Activated naive CD8-positive, alpha-beta T cell treated with anti-CD3 and anti-CD28 coated beads, Interleukin-2, amount 10 ng/mL, durations not matched to agents 7 days and 5 days (primary cell): ENCODE data around the gene IRF9. TPM values are rescaled to one million over a fixed set of nuclear protein-coding genes. Genes with fewer than 3 reads are reported as not detected.

Experiments used
- ATAC-seq: fragments of 150-1000 bp; cut with Tn5 transposase; one replicate; pipeline ENCODE4 v1.10.0; 2021; ENCODE audit warnings: low read depth, moderate library complexity
- POLR2A ChIA-PET: fragments of 350-600 bp; sonication (Branson Sonifier 250); formaldehyde crosslinking; loops from one replicate; lab custom pipeline; 2021; ENCODE audit warnings: antibody characterized with exemption; lab: Charles Lee
- DNase-seq: peaks from one replicate; pipeline ENCODE4 v3.0.0; 2021
- H3K27ac Mint-ChIP-seq: one replicate; pipeline ENCODE4 v1.8.0; 2022; ENCODE audit warnings: mild to moderate bottlenecking, mixed read lengths
- H3K27me3 Mint-ChIP-seq: one replicate; pipeline ENCODE4 v1.8.0; 2022; ENCODE audit warnings: mild to moderate bottlenecking, moderate library complexity, mixed read lengths
- H3K36me3 Mint-ChIP-seq: one replicate; pipeline ENCODE4 v1.8.0; 2021; ENCODE audit warnings: mild to moderate bottlenecking, mixed read lengths
- H3K4me1 Mint-ChIP-seq: one replicate; pipeline ENCODE4 v1.8.0; 2021; ENCODE audit warnings: mixed read lengths
- H3K4me3 Mint-ChIP-seq: one replicate; pipeline ENCODE4 v1.8.0; 2022; ENCODE audit warnings: mild to moderate bottlenecking, moderate library complexity, mixed read lengths
- H3K9me3 Mint-ChIP-seq: one replicate; pipeline ENCODE4 v1.8.0; 2021; ENCODE audit warnings: mixed read lengths
- total RNA-seq, 2 experiments: library from RNA; stranded (reverse); gene quantifications; one replicate each; pipeline ENCODE4 v1.2.3, GENCODE V29; 2021

IRF9 gene
- total RNA-seq, 2 experiments from 2014 or later = 234 to 252 TPM

DNA sequence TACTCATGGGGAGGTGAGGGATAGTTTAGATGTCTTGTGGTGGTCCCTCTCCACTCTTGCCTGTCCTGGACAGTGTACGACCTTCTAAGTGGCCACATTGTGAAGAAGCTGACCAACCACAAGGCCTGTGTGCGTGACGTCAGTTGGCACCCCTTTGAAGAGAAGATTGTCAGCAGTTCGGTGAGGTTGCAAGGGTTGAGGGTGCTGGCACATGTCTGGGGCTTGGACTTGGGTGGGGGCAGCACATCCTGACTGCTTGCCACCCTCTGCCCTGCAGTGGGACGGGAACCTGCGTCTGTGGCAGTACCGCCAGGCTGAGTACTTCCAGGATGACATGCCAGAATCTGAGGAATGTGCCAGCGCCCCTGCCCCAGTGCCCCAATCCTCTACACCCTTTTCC lies 38.2 kb upstream of the IRF9 start:
- H3K27me3 Mint-ChIP-seq = no peaks in the 10 kb centered on the region
- peaks cover 11% of the 10 kb centered on the region for H3K4me1 Mint-ChIP-seq
- DNase-seq (no peak), ATAC-seq (no peak)
- no peak overlapping the region for H3K4me3 Mint-ChIP-seq
- H3K9me3 Mint-ChIP-seq = no peaks in the 10 kb centered on the region
- H3K27ac Mint-ChIP-seq = no peak overlapping the region
- POLR2A ChIA-PET = interaction anchor here (0.9 to 5.9 kb wide), 4 partner anchors 8 to 19 kb away, joined by 3 to 43 read pairs (median 16); partner anchors contain the start of genes DCAF11, EMC9, NRL and PSME1
- peaks cover 28% of the 10 kb centered on the region for H3K36me3 Mint-ChIP-seq

- Mint-ChIP-seq H3K36me3 (peaks cover 22% of the 10 kb centered on the region), H3K27ac (peak overlapping the region; percentile 19), H3K27me3 (no peaks in the 10 kb centered on the region), H3K4me1 (peaks cover 5% of the 10 kb centered on the region), H3K4me3 (no peak overlapping the region), H3K9me3 (no peaks in the 10 kb centered on the region)
- POLR2A ChIA-PET = interaction anchor here (5.8 to 5.9 kb wide), 2 partner anchors 9 to 12 kb away, joined by 29 to 43 read pairs; partner anchors contain the start of genes DCAF11, NRL and PSME1
- ATAC-seq (no peak), DNase-seq (no peak)
Observed at GRCh38 chr14:24123424-24124417, 37.3 kb upstream of the IRF9 start.

GRCh38 chr14:24126939-24127338 lies 34.1 kb upstream of the IRF9 start:
- Mint-ChIP-seq H3K36me3 (peaks cover 20% of the 10 kb centered on the region), H3K27ac (no peak overlapping the region), H3K27me3 (no peaks in the 10 kb centered on the region), H3K9me3 (no peaks in the 10 kb centered on the region), H3K4me3 (no peak overlapping the region), H3K4me1 (peaks cover 8% of the 10 kb centered on the region)
- ATAC-seq (no peak), DNase-seq (no peak)
- POLR2A ChIA-PET = interaction anchor here (0.7 to 5.9 kb wide), 7 partner anchors 9 to 34 kb away, joined by 3 to 43 read pairs (median 7); partner anchors contain the start of genes DCAF11, EMC9, IRF9 and NRL

DNA sequence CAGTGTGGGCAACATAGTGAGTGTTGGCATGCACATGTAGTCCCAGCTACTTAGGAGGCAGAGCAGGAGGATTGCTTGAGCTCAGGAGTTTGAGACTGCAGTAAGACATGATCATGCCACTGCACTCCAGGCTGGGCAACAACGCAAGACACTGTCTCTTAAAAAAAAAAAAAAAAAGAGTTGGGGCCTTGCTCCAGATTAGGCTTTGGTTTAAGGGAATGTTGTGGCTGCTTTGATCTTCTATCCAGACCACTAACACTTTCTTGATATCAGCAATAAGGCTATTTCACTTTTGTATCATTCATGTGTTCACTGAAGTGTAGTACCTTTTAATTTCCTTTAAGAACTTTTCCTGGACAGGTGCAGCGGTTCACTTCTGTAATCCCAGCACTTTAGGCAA lies 33.4 kb upstream of the IRF9 start:
- Mint-ChIP-seq H3K36me3 (peaks cover 14% of the 10 kb centered on the region), H3K4me1 (peaks cover 13% of the 10 kb centered on the region), H3K4me3 (no peak overlapping the region), H3K27me3 (no peaks in the 10 kb centered on the region), H3K27ac (no peak overlapping the region), H3K9me3 (no peaks in the 10 kb centered on the region)
- POLR2A ChIA-PET = interaction anchor here (1.2 to 5.9 kb wide), 3 partner anchors 8 to 14 kb away, joined by 3 to 43 read pairs (median 7); partner anchors contain the start of genes DCAF11, EMC9, NRL and PSME1
- ATAC-seq = no peak
- DNase-seq = no peak

GRCh38 chr14:24129410-24129998 lies 31.6 kb upstream of the IRF9 start:
- Mint-ChIP-seq H3K27me3 (no peaks in the 10 kb centered on the region), H3K36me3 (peaks cover 10% of the 10 kb centered on the region), H3K4me3 (no peak overlapping the region), H3K9me3 (no peaks in the 10 kb centered on the region), H3K27ac (no peak overlapping the region), H3K4me1 (peaks cover 18% of the 10 kb centered on the region)
- DNase-seq (no peak), ATAC-seq (no peak)
- POLR2A ChIA-PET = interaction anchor here (1.3 to 5.6 kb wide), 2 partner anchors 12 to 13 kb away, joined by 4 to 51 read pairs; partner anchors contain the start of genes DCAF11, EMC9 and NRL

- H3K4me3 Mint-ChIP-seq = no peak within 1 kb of the TSS
- no peaks in the 10 kb centered on the region for H3K9me3 Mint-ChIP-seq
- ATAC-seq = no peak
- peak within 1 kb of the TSS; percentile 38 for H3K27ac Mint-ChIP-seq
- H3K27me3 Mint-ChIP-seq = no peaks in the 10 kb centered on the region
- no peak for DNase-seq
- H3K36me3 Mint-ChIP-seq = peaks cover 8% of the 10 kb centered on the region
- POLR2A ChIA-PET = interaction anchor here (1.2 to 5.6 kb wide), 2 partner anchors 14 to 34 kb away, joined by 3 to 51 read pairs; partner anchors contain the start of genes DCAF11 and NRL
- H3K4me1 Mint-ChIP-seq = peaks cover 23% of the 10 kb centered on the region
Observed at GRCh38 chr14:24130380-24130716, 30.7 kb upstream of the IRF9 start, which contains the start of gene FITM1. Gene FITM1, plus strand, starts transcription at chr14:24130659. Its CDS starts 905 bp downstream, at chr14:24131564.

GRCh38 chr14:24130717-24131548 lies 30.1 kb upstream of the IRF9 start:
- peak overlapping the region; percentile 38 for H3K27ac Mint-ChIP-seq
- H3K4me3 Mint-ChIP-seq = no peak overlapping the region
- no peaks in the 10 kb centered on the region for H3K27me3 Mint-ChIP-seq
- peaks cover 8% of the 10 kb centered on the region for H3K36me3 Mint-ChIP-seq
- POLR2A ChIA-PET = interaction anchor here (1.2 to 5.6 kb wide), 5 partner anchors 9 to 33 kb away, joined by 3 to 51 read pairs (median 9); partner anchors contain the start of genes DCAF11, IRF9, NRL and PSME2
- ATAC-seq = no peak
- peaks cover 25% of the 10 kb centered on the region for H3K4me1 Mint-ChIP-seq
- no peak for DNase-seq
- H3K9me3 Mint-ChIP-seq = no peaks in the 10 kb centered on the region

- no peak overlapping the region for H3K4me3 Mint-ChIP-seq
Observed at GRCh38 chr14:24131549-24131966, 29.5 kb upstream of the IRF9 start.

GRCh38 chr14:24132061-24132685 lies 28.9 kb upstream of the IRF9 start:
- DNase-seq = peak; percentile 43
- Mint-ChIP-seq H3K27me3 (no peaks in the 10 kb centered on the region), H3K27ac (peak overlapping the region; percentile 88), H3K9me3 (no peaks in the 10 kb centered on the region), H3K36me3 (peaks cover 15% of the 10 kb centered on the region), H3K4me1 (peaks cover 31% of the 10 kb centered on the region), H3K4me3 (peak overlapping the region; percentile 33)
- POLR2A ChIA-PET = interaction anchor here (1.0 to 5.6 kb wide), 7 partner anchors 9 to 81 kb away, joined by 3 to 51 read pairs (median 9); partner anchors contain the start of genes CHMP4A, DCAF11, EMC9 and IRF9
- no peak for ATAC-seq

More at GRCh38 chr14:24131549-24131966, 29.5 kb upstream of the IRF9 start:
- H3K27ac Mint-ChIP-seq = peak overlapping the region; percentile 88
- peaks cover 25% of the 10 kb centered on the region for H3K4me1 Mint-ChIP-seq
- POLR2A ChIA-PET = interaction anchor here (1.0 to 5.6 kb wide), 6 partner anchors 9 to 81 kb away, joined by 3 to 51 read pairs (median 6); partner anchors contain the start of genes CHMP4A, DCAF11, IRF9 and NRL
- no peaks in the 10 kb centered on the region for H3K9me3 Mint-ChIP-seq
- H3K36me3 Mint-ChIP-seq = peaks cover 9% of the 10 kb centered on the region
- no peak for ATAC-seq
- no peaks in the 10 kb centered on the region for H3K27me3 Mint-ChIP-seq
- DNase-seq = no peak

DNA sequence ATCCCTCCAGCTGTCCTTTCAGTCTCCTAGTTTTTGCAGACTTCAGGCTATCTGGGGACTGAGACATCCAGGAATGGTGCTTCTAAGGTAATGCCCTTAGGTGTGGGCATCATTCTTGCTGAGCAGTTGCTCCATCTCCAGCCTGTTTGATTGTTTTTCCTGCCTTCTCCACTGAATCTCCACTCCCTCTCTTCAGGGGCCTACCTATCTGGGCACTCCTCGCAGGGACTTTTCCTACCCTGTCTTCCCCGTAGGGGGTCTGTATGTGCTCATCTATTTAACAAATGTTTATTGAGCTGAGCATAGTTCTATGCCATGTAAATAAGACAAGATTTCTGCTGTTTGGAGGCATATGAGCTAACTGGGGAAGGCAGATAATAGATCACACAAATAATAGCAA lies 28.1 kb upstream of the IRF9 start:
- DNase-seq (no peak), ATAC-seq (no peak)
- Mint-ChIP-seq H3K4me1 (peaks cover 32% of the 10 kb centered on the region), H3K9me3 (no peaks in the 10 kb centered on the region), H3K36me3 (peaks cover 16% of the 10 kb centered on the region), H3K27me3 (no peaks in the 10 kb centered on the region), H3K4me3 (peak overlapping the region; percentile 33), H3K27ac (peak overlapping the region; percentile 88)
- POLR2A ChIA-PET = interaction anchor here (0.9 to 5.6 kb wide), 7 partner anchors 8 to 576 kb away, joined by 3 to 51 read pairs (median 6); partner anchors contain the start of genes DCAF11, EMC9, IRF9 and NRL

GRCh38 chr14:24133735-24134134 lies 27.3 kb upstream of the IRF9 start:
- H3K27ac Mint-ChIP-seq = no peak overlapping the region
- no peaks in the 10 kb centered on the region for H3K27me3 Mint-ChIP-seq
- no peak for DNase-seq
- peaks cover 38% of the 10 kb centered on the region for H3K4me1 Mint-ChIP-seq
- ATAC-seq = no peak
- no peaks in the 10 kb centered on the region for H3K9me3 Mint-ChIP-seq
- H3K4me3 Mint-ChIP-seq = no peak overlapping the region
- POLR2A ChIA-PET = interaction anchor here (0.9 to 5.6 kb wide), 6 partner anchors 8 to 577 kb away, joined by 3 to 51 read pairs (median 8); partner anchors contain the start of genes DCAF11, EMC9, IRF9 and NRL
- H3K36me3 Mint-ChIP-seq = peaks cover 24% of the 10 kb centered on the region

- H3K4me1 Mint-ChIP-seq = peaks cover 50% of the 10 kb centered on the region
- no peaks in the 10 kb centered on the region for H3K9me3 Mint-ChIP-seq
- DNase-seq (no peak), ATAC-seq (peak; percentile 1)
- H3K27me3 Mint-ChIP-seq = no peaks in the 10 kb centered on the region
- peaks cover 35% of the 10 kb centered on the region for H3K36me3 Mint-ChIP-seq
- POLR2A ChIA-PET = interaction anchor here (0.5 to 7.5 kb wide), 20 partner anchors 11 to 301 kb away, joined by 3 to 176 read pairs (median 6); partner anchors contain the start of genes CHMP4A, DCAF11, IRF9 and NRL
- peak overlapping the region; percentile 94 for H3K27ac Mint-ChIP-seq
- H3K4me3 Mint-ChIP-seq = peak overlapping the region; percentile 96
Observed at GRCh38 chr14:24135584-24135833, 25.6 kb upstream of the IRF9 start.
